ENCODE results near the gene FAAP20.

Gene FAAP20

DNA sequence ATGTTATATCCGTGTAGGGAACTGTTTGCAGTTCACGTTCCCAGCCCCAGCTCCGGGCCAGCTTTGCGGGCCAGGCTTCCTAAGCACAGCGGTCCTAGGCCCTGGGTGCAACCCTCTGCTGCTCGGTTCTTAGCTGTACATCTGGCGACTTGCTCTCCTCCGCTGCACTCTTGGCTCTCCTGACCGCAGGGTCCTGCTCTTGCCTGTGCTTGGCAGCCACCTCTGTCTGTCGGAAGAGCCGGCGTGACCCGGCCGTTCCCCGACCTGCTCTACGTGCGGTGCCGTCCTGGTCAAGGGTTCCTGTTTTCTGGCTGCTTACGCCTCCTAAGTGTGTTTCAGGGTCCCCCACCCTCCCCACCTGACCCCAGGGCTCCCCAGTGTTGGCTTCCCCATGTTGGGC lies 36.7 kb downstream of the FAAP20 start:
- Histone ChIP-seq H3K36me3 (ENCODE audit: control insufficient read depth in 2 of 2, insufficient read depth in 1 of 2, low read length in 2 of 2) (peaks cover 0 to 78% of the 10 kb centered on the region in 2 experiments; a peak in 2 of 3 replicates), H3K4me1 (ENCODE audit: control insufficient read depth, insufficient read depth, low read length) (no peaks in the 10 kb centered on the region), H3K4me3 (ENCODE audit: low read depth, low read length) (no peak overlapping the region), H3K27ac (ENCODE audit: extremely low read depth, low read depth, low read length) (no peak overlapping the region), H3K9me3 (ENCODE audit: control insufficient read depth, insufficient read depth, low read depth, low read length) (no peaks in the 10 kb centered on the region)
- TF ChIP-seq ZNF596 (tag by site-specific recombination; IDR thresholded peaks at IDR 0.05) (no peak), ZNF16 (tag by site-specific recombination; IDR thresholded peaks at IDR 0.05; ENCODE audit: low read depth) (no peak), ZNF266 (tag by site-specific recombination; IDR thresholded peaks at IDR 0.05; ENCODE audit: low read depth) (no peak), ZNF707 (tag by site-specific recombination; IDR thresholded peaks at IDR 0.05) (no peak), MYNN (tag by site-specific recombination; IDR thresholded peaks at IDR 0.05; ENCODE audit: borderline replicate concordance) (no peak), ZNF76 (tag by site-specific recombination; IDR thresholded peaks at IDR 0.05; ENCODE audit: borderline replicate concordance, low read depth) (no peak), GFI1B (tag by site-specific recombination; IDR thresholded peaks at IDR 0.05) (no peak), TRIM28 (IDR thresholded peaks at IDR 0.05; ENCODE audit: borderline replicate concordance, low read length) (no peak), ZNF335 (tag by site-specific recombination; conservative IDR thresholded peaks at IDR 0.05) (no peak), BCL6B (tag by site-specific recombination; IDR thresholded peaks at IDR 0.05) (no peak), ZNF394 (tag by site-specific recombination; IDR thresholded peaks at IDR 0.05; ENCODE audit: borderline replicate concordance) (no peak), ZNF37A (tag by site-specific recombination; IDR thresholded peaks at IDR 0.05) (no peak), SCRT1 (tag by site-specific recombination; IDR thresholded peaks at IDR 0.05; ENCODE audit: borderline replicate concordance) (no peak), ZNF585B (tag by site-specific recombination; IDR thresholded peaks at IDR 0.05) (no peak), ZNF132 (tag by site-specific recombination; IDR thresholded peaks at IDR 0.05; ENCODE audit: borderline replicate concordance) (no peak), ZNF529 (tag by site-specific recombination; IDR thresholded peaks at IDR 0.05; ENCODE audit: insufficient replicate concordance) (no peak), ZNF138 (tag by site-specific recombination; IDR thresholded peaks at IDR 0.05; ENCODE audit: borderline replicate concordance) (no peak), ZNF571 (tag by site-specific recombination; IDR thresholded peaks at IDR 0.05) (no peak)
- POLR2A ChIA-PET: no interaction called here
- CTCF ChIA-PET: interaction anchor here (2.6 kb wide), 1 partner anchor 17 kb away, joined by 17 read pairs; no protein-coding TSS in a partner anchor

GRCh38 chr1:2156866-2157265 lies 37.7 kb downstream of the FAAP20 start:
- Histone ChIP-seq H3K36me3 (ENCODE audit: control insufficient read depth in 2 of 2, insufficient read depth in 1 of 2, low read length in 2 of 2) (peaks cover 0 to 81% of the 10 kb centered on the region in 2 experiments; a peak in 2 of 3 replicates), H3K4me1 (ENCODE audit: control insufficient read depth, insufficient read depth, low read length) (no peaks in the 10 kb centered on the region), H3K9me3 (ENCODE audit: control insufficient read depth, insufficient read depth, low read depth, low read length) (no peaks in the 10 kb centered on the region), H3K27ac (ENCODE audit: extremely low read depth, low read depth, low read length) (no peak overlapping the region), H3K4me3 (ENCODE audit: low read depth, low read length) (no peak overlapping the region)
- TF ChIP-seq ZNF521 (tag by site-specific recombination; IDR thresholded peaks at IDR 0.05) (no peak), ZNF76 (tag by site-specific recombination; IDR thresholded peaks at IDR 0.05; ENCODE audit: borderline replicate concordance, low read depth) (no peak), ZNF211 (tag by site-specific recombination; IDR thresholded peaks at IDR 0.05; ENCODE audit: low read depth) (no peak), ZIC2 (tag by site-specific recombination; IDR thresholded peaks at IDR 0.05) (no peak), YY2 (tag by site-specific recombination; IDR thresholded peaks at IDR 0.05) (no peak), PRDM2 (tag by site-specific recombination; IDR thresholded peaks at IDR 0.05; ENCODE audit: borderline replicate concordance) (no peak), ZBTB7A (tag by site-specific recombination; IDR thresholded peaks at IDR 0.05; ENCODE audit: low read depth) (no peak), ZNF112 (tag by site-specific recombination; IDR thresholded peaks at IDR 0.05) (no peak), RBAK (tag by site-specific recombination; IDR thresholded peaks at IDR 0.05) (no peak)
- TF ChIP-seq, protein P1, sequence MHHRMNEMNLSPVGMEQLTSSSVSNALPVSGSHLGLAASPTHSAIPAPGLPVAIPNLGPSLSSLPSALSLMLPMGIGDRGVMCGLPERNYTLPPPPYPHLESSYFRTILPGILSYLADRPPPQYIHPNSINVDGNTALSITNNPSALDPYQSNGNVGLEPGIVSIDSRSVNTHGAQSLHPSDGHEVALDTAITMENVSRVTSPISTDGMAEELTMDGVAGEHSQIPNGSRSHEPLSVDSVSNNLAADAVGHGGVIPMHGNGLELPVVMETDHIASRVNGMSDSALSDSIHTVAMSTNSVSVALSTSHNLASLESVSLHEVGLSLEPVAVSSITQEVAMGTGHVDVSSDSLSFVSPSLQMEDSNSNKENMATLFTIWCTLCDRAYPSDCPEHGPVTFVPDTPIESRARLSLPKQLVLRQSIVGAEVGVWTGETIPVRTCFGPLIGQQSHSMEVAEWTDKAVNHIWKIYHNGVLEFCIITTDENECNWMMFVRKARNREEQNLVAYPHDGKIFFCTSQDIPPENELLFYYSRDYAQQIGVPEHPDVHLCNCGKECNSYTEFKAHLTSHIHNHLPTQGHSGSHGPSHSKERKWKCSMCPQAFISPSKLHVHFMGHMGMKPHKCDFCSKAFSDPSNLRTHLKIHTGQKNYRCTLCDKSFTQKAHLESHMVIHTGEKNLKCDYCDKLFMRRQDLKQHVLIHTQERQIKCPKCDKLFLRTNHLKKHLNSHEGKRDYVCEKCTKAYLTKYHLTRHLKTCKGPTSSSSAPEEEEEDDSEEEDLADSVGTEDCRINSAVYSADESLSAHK (tag by site-specific recombination; IDR thresholded peaks at IDR 0.05): no peak
- ChIA-PET POLR2A (no interaction called here), CTCF (interaction anchor here (2.1 to 2.6 kb wide), 2 partner anchors 17 to 18 kb away, joined by 15 to 17 read pairs; no protein-coding TSS in a partner anchor)
